GM12873 (cell line): ENCODE results near the gene RNF169.

ENCODE experiments used
- TF ChIP-seq, protein P1 (sequence below): IDR thresholded peaks from 2 replicates; pipeline ENCODE4 v1.5.1; 2012; ENCODE audit warnings: low read depth, mild to moderate bottlenecking, moderate library complexity, low read length, control low read depth; ENCODE audit not compliant: insufficient read depth; ENCODE audit errors: missing control alignments

Gene RNF169

DNA sequence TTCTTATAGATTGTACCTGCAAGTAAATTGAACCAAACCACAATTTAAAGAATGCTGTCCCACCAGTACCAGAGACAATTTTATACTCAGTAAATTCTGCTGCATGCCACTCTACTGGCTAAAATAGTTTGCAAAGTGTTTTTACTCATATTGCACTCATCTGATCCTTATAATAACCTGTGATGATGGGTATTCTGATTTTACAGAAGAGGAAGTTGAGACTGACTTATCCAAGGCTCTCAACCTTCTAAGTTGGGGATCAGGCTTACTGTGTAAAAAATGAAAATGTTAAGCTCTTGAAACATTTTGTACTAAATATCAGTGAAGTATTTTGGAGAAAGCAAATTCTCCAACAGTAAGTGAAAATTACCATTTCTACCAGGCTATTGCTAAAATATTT is 37.9 kb downstream of the RNF169 start:
- TF ChIP-seq, protein P1, sequence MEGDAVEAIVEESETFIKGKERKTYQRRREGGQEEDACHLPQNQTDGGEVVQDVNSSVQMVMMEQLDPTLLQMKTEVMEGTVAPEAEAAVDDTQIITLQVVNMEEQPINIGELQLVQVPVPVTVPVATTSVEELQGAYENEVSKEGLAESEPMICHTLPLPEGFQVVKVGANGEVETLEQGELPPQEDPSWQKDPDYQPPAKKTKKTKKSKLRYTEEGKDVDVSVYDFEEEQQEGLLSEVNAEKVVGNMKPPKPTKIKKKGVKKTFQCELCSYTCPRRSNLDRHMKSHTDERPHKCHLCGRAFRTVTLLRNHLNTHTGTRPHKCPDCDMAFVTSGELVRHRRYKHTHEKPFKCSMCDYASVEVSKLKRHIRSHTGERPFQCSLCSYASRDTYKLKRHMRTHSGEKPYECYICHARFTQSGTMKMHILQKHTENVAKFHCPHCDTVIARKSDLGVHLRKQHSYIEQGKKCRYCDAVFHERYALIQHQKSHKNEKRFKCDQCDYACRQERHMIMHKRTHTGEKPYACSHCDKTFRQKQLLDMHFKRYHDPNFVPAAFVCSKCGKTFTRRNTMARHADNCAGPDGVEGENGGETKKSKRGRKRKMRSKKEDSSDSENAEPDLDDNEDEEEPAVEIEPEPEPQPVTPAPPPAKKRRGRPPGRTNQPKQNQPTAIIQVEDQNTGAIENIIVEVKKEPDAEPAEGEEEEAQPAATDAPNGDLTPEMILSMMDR, result no peak

DNA sequence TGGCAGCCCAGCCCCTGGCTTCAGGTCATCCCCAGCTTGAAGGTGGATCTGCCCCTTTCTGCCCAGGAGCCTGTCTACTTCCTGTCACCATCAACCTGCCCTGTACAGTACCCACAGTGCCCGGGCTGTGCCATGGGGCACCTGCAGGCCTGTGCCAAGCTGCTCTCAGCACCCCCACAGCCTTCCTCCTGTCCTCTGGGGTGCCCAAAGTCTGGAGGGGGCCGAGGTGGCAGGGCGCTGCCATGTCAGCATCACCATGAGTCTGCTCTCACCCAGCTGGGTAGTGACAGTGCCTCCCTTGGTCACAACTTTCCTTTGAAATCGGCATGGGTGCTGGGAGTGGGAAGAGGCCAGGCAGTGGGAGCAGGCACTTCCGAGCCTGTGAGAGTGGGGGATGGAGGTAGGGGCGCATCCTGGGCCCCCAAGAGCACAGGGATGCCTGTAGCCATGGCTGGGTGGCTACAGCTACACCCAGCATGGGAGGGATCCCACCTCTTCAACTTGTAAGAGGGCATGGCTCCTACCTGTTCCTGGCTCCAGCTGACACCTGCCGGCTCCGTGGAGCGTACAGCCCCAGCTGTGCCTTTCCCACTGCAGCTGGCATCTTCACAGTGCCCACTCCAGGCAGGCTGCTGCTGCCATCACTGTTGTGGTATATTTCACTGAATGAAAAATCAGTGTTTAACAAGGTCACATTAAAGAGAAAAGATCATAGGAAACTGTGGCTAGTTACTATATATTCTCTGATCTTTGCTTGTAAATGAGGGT is 42.9 kb downstream of the RNF169 start:
- TF ChIP-seq, protein P1, result no peak

DNA sequence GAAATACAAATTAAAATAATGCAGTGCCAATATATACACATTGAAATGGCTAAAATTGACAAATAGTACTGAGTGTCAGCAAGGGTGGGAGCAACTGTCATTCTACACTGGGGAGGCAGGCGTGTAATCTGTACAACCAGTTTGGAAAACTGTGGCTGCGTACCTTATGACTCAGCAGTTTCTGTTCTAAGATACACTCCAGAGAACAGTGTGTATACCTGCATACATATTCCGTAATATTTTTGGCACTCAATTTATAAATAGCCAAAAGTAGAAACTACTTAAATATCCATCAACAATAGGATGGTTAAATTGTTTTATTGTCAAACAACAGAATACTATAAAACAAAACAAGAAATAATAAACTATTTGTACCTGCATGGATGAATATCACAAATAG is 57.6 kb downstream of the RNF169 start:
- TF ChIP-seq, protein P1, result no peak

DNA sequence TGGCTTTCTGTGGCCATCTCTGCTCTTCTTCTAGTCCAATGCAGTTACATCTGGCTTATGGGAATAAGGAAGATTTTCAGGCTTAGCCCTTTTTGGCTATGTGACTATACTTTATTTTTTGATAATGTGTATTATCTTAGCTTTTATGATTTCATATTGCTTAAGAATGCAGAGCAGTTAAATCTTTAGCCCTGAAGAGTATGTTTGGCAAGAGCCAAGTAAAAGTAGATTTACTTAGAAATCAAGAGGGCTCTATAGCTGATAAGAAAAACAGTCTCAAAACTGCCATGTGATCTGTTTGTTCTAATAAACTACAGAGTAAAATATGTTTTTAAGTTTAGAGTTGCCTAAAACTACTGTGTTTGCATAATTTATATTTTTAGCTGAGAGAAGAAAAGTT is 61.2 kb downstream of the RNF169 start:
- TF ChIP-seq, protein P1, result no peak

DNA sequence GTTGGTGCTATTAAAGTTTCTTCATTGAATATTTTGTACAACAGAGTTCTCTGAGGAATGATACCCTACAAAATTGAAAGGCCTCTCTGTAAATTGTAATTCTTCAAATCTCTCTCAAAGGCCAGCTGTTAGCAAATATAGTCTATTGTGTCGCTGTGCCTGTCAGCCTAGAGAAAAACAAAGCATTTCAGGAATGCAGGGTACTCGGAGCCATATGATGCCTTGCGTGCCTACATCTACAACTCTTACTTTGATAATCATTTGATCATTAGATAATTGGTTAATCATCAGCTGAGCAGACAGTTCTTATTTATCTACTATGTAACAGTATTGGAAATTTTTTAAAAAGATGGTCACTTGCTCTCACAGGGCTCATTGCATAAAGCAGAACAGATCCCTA is 67.3 kb downstream of the RNF169 start:
- TF ChIP-seq, protein P1, result no peak

DNA sequence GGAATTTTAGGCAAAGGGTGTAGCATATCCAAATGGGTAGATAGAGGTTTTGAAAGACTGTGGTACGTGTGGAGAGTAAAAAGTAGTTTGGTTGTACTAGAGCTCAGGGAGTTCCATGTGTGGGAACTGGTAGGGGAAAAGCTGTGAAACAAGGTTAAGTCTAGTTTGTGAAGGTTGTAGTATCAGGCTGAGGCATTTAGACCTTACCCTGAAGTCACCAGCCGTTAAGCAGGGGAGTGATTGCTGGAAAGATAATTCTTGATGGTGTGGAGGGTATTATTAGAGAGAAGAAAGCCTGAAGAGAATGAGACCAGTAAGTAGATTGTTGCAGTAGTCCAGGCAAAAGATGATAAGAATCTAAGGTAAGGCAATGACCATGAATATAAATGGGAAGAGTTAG is 68.0 kb downstream of the RNF169 start:
- TF ChIP-seq, protein P1, result no peak

DNA sequence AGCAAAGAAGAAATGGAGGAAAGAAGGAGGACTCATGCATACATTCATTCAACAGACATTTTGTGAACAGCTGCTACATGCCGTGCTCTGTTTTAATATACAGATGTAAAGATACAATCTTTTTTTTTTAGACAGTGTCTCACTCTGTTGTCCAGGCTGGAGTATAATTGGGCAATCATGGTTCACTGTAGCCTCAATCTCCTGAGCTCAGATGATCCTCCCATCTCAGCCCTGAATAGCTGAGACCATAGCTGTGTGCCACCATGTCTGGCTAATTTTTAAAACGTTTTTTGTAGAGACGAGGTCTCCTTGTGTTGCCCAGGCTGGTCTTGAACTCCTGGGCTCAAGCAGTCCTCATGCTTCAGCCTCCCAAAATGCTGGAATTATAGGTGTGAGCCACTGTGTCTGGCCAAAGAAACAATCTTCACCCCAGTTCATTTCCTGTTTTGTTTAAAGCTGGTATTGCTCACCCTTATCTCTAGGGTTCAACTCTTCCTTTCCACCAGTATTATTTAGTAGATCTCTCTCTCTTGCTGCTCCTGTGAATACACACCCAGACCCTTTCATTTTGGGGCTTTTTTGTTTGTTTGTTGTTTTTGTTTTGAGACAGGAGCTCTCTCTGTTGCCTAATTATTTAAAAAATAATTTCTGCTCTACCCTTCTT is 69.8 kb downstream of the RNF169 start:
- TF ChIP-seq, protein P1, result no peak
